Smooth muscle cell (in vitro differentiated cells): Measurements from ENCODE around the gene DNAJC21. TPM values are rescaled to one million over a fixed set of nuclear protein-coding genes. Genes with fewer than 3 reads are reported as not detected.

Experiments
- DNase-seq: peaks from one replicate; lab custom pipeline; 2025; ENCODE audit not compliant: unreplicated experiment; lab: John Stamatoyannopoulos, UW
- H2AFZ ChIP-seq: fragments of 200-600 bp; sonication (generic); 2 replicates; pipeline ENCODE4 v1.6.0; 2016; ENCODE audit warnings: antibody characterized with exemption, low read depth, mild to moderate bottlenecking
- H3F3A ChIP-seq: fragments of 200-600 bp; sonication (generic); 2 replicates; pipeline ENCODE4 v1.6.0; 2017; ENCODE audit warnings: antibody characterized with exemption, low read depth
- H3K27ac ChIP-seq: fragments of 200-600 bp; sonication (generic); 2 replicates; pipeline ENCODE4 v1.5.1; 2016; ENCODE audit warnings: low read depth, mild to moderate bottlenecking
- H3K27me3 ChIP-seq: fragments of 200-600 bp; sonication (generic); 2 replicates; pipeline ENCODE4 v1.6.1; 2016; ENCODE audit warnings: low read depth, mild to moderate bottlenecking
- H3K36me3 ChIP-seq: fragments of 200-600 bp; sonication (generic); 2 replicates; pipeline ENCODE4 v1.5.1; 2016; ENCODE audit warnings: low read depth
- H3K4me1 ChIP-seq: fragments of 200-600 bp; sonication (generic); 2 replicates; pipeline ENCODE4 v1.5.1; 2016; ENCODE audit warnings: low read depth
- H3K4me2 ChIP-seq: fragments of 200-600 bp; sonication (generic); 2 replicates; pipeline ENCODE4 v1.6.0; 2016; ENCODE audit warnings: mild to moderate bottlenecking
- H3K4me3 ChIP-seq: fragments of 200-600 bp; sonication (generic); 2 replicates; pipeline ENCODE4 v1.5.1; 2016; ENCODE audit warnings: mild to moderate bottlenecking
- H3K79me2 ChIP-seq: fragments of 200-600 bp; sonication (generic); 2 replicates; pipeline ENCODE4 v1.6.0; 2016; ENCODE audit warnings: low read depth, mild to moderate bottlenecking
- H3K9ac ChIP-seq: fragments of 200-600 bp; sonication (generic); 2 replicates; pipeline ENCODE4 v1.6.0; 2016; ENCODE audit warnings: low read depth
- H3K9me3 ChIP-seq: fragments of 200-600 bp; sonication (generic); replicated peaks from 2 replicates; pipeline ENCODE4 v1.5.1; 2016; ENCODE audit warnings: low read depth
- H4K20me1 ChIP-seq: fragments of 200-600 bp; sonication (generic); 2 replicates; pipeline ENCODE4 v1.6.0; 2016; ENCODE audit warnings: low read depth
- CTCF ChIP-seq: fragments of 200-600 bp; sonication (generic); IDR thresholded peaks from 2 replicates; pipeline ENCODE4 v1.5.1; 2017; ENCODE audit warnings: borderline replicate concordance, mild to moderate bottlenecking, antibody characterized with exemption; ENCODE audit not compliant: insufficient read depth, poor library complexity, severe bottlenecking
- WGBS: methylation state at CpG from one replicate; pipeline ENCODE4 v1.1.7; 2016; ENCODE audit warnings: low lambda C conversion rate; 5-methylcytosine and 5-hydroxymethylcytosine counted together
- polyA plus RNA-seq: library from polyadenylated mRNA; unstranded; fragments of >200 nt; fragmentation: Nextera tagmentation; extraction: Ambion mirVana; gene quantifications from 2 replicates; pipeline ENCODE4 v1.2.1, GENCODE V29; 2016
- total RNA-seq: library from RNA; depleted of rRNA; stranded (reverse); fragments of >200 nt; gene quantifications from 2 replicates; pipeline ENCODE4 v1.2.3, GENCODE V29; 2014

DNAJC21 gene
- total and polyA plus RNA-seq, 2 experiments from 2014 or later, result 21.8 to 27.9 TPM

- Histone ChIP-seq H3K4me1 (no peaks in the 10 kb centered on the region), H3K27me3 (no peaks in the 10 kb centered on the region), H3K4me3 (no peak overlapping the region), H3K36me3 (no peaks in the 10 kb centered on the region), H2AFZ (no peak overlapping the region), H4K20me1 (no peaks in the 10 kb centered on the region), H3K4me2 (no peak overlapping the region), H3K9me3 (no peaks in the 10 kb centered on the region), H3K27ac (no peak overlapping the region), H3F3A (peaks cover 6% of the 10 kb centered on the region), H3K9ac (no peak overlapping the region), H3K79me2 (no peaks in the 10 kb centered on the region)
- no peak for TF ChIP-seq CTCF
- 90% methylated on average over 8 of the region's 8 CpGs for WGBS
- no peak for DNase-seq
Measured at GRCh38 chr5:34993951-34994350, 64.6 kb downstream of the DNAJC21 start.

- Histone ChIP-seq H3K9ac (no peak overlapping the region), H4K20me1 (no peaks in the 10 kb centered on the region), H3K27me3 (no peaks in the 10 kb centered on the region), H3K79me2 (no peaks in the 10 kb centered on the region), H3K27ac (no peak overlapping the region), H3K4me2 (no peak overlapping the region), H3K36me3 (no peaks in the 10 kb centered on the region), H3K4me1 (no peaks in the 10 kb centered on the region), H3F3A (peaks cover 6% of the 10 kb centered on the region), H3K4me3 (no peak overlapping the region), H3K9me3 (no peaks in the 10 kb centered on the region), H2AFZ (no peak overlapping the region)
- 88% methylated on average over 2 of the region's 2 CpGs for WGBS
- no peak for TF ChIP-seq CTCF
- DNase-seq, result no peak
Measured at GRCh38 chr5:34996261-34996660, 66.9 kb downstream of the DNAJC21 start.

GRCh38 chr5:34998058-34998789, 68.9 kb downstream of the DNAJC21 start:
- Histone ChIP-seq H3F3A (no peaks in the 10 kb centered on the region), H3K4me3 (no peak overlapping the region), H2AFZ (no peak overlapping the region), H3K9me3 (no peaks in the 10 kb centered on the region), H3K79me2 (no peaks in the 10 kb centered on the region), H3K9ac (no peak overlapping the region), H3K4me2 (no peak overlapping the region), H3K36me3 (no peaks in the 10 kb centered on the region), H3K4me1 (no peaks in the 10 kb centered on the region), H3K27ac (no peak overlapping the region), H3K27me3 (no peaks in the 10 kb centered on the region), H4K20me1 (no peaks in the 10 kb centered on the region)
- no peak for TF ChIP-seq CTCF
- 83% methylated on average over 6 of the region's 6 CpGs for WGBS
- no peak for DNase-seq

GRCh38 chr5:35001842-35002241, 72.5 kb downstream of the DNAJC21 start:
- no peak for TF ChIP-seq CTCF
- no peak for DNase-seq
- 85% methylated on average over 3 of the region's 3 CpGs for WGBS
- Histone ChIP-seq H3K79me2 (no peaks in the 10 kb centered on the region), H3K4me2 (no peak overlapping the region), H3K27ac (no peak overlapping the region), H3K4me1 (no peaks in the 10 kb centered on the region), H3K9me3 (no peaks in the 10 kb centered on the region), H2AFZ (no peak overlapping the region), H3K4me3 (no peak overlapping the region), H3K9ac (no peak overlapping the region), H3K27me3 (peaks cover 4% of the 10 kb centered on the region), H4K20me1 (no peaks in the 10 kb centered on the region), H3K36me3 (no peaks in the 10 kb centered on the region), H3F3A (no peaks in the 10 kb centered on the region)
